Pons (tissue), 1 donor: ENCODE data around the gene RPS6KA5.
"Not testable (repeated sequence)": the region's sequence is repeated elsewhere in the genome, so short reads cannot be mapped to it uniquely, and the experiment has no call there.

Source experiments
- DNase-seq: peaks from one replicate; pipeline ENCODE4 v3.0.0-alpha.2; 2016; ENCODE audit warnings: low spot score

The RPS6KA5 gene

GRCh38 chr14:90985601-90986242 is 74.7 kb downstream of the RPS6KA5 start:
- DNase-seq: no peak

GRCh38 chr14:90983560-90983959 is 76.9 kb downstream of the RPS6KA5 start:
- DNase-seq: no peak

GRCh38 chr14:90981636-90982035 is 78.8 kb downstream of the RPS6KA5 start:
- no peak for DNase-seq

GRCh38 chr14:90980636-90981035 is 79.8 kb downstream of the RPS6KA5 start:
- DNase-seq: not testable (repeated sequence)

GRCh38 chr14:90979515-90979914 is 80.9 kb downstream of the RPS6KA5 start:
- no peak for DNase-seq

- no peak for DNase-seq
These were observed 84.3 kb downstream of the RPS6KA5 start for GRCh38 chr14:90976101-90976500.

GRCh38 chr14:90971687-90972086 is 88.8 kb downstream of the RPS6KA5 start:
- DNase-seq: no peak

- no peak for DNase-seq
These were observed 90.3 kb downstream of the RPS6KA5 start for GRCh38 chr14:90970167-90970600.

- DNase-seq: no peak
These were observed 90.8 kb downstream of the RPS6KA5 start for GRCh38 chr14:90969531-90970166.

- DNase-seq: no peak
These were observed 92.4 kb downstream of the RPS6KA5 start for GRCh38 chr14:90968025-90968424.

GRCh38 chr14:90966493-90966892 is 93.9 kb downstream of the RPS6KA5 start:
- no peak for DNase-seq

- DNase-seq: no peak
These were observed 94.7 kb downstream of the RPS6KA5 start for GRCh38 chr14:90965765-90966164.

- DNase-seq: no peak
These were observed 97.1 kb downstream of the RPS6KA5 start for GRCh38 chr14:90963343-90963742.

- no peak for DNase-seq
These were observed 97.8 kb downstream of the RPS6KA5 start for GRCh38 chr14:90962505-90963109.

- DNase-seq: no peak
These were observed 99.6 kb downstream of the RPS6KA5 start for GRCh38 chr14:90960818-90961217.

- no peak for DNase-seq
These were observed 101.1 kb downstream of the RPS6KA5 start for GRCh38 chr14:90959344-90959743.

- DNase-seq: no peak
These were observed 104.2 kb downstream of the RPS6KA5 start for GRCh38 chr14:90956273-90956672.

GRCh38 chr14:90953643-90954042 is 106.8 kb downstream of the RPS6KA5 start:
- DNase-seq: not testable (repeated sequence)

GRCh38 chr14:90943367-90943766 is 117.1 kb downstream of the RPS6KA5 start:
- no peak for DNase-seq

GRCh38 chr14:90942511-90942910 is 117.9 kb downstream of the RPS6KA5 start:
- DNase-seq: no peak

- DNase-seq: no peak
These were observed 118.7 kb downstream of the RPS6KA5 start for GRCh38 chr14:90941706-90942105.

GRCh38 chr14:90940318-90940962 is 120.0 kb downstream of the RPS6KA5 start:
- DNase-seq: no peak

- not testable (repeated sequence) for DNase-seq
These were observed 121.1 kb downstream of the RPS6KA5 start for GRCh38 chr14:90939252-90939795.
